CD8-positive, alpha-beta memory T cell (primary cell): ENCODE data around the gene HPGDS. TPM values are rescaled to one million over a fixed set of nuclear protein-coding genes. Genes with fewer than 3 reads are reported as not detected.

Experiments
- CTCF ChIA-PET: fragments of 350-600 bp; sonication (Branson Sonifier 250); formaldehyde crosslinking; loops from one replicate; lab custom pipeline; 2021; ENCODE audit warnings: antibody characterized with exemption; lab: Charles Lee
- POLR2A ChIA-PET: fragments of 350-600 bp; sonication (Branson Sonifier 250); formaldehyde crosslinking; loops from one replicate; lab custom pipeline; 2021; ENCODE audit warnings: antibody characterized with exemption; lab: Charles Lee
- DNase-seq, 5 donors: peaks; one replicate each; pipeline versions ENCODE4 v3.0.0 to v3.0.0-alpha.2; 2020 to 2022; ENCODE audit warnings: mixed read lengths in 1 of 5
- H3K27ac ChIP-seq: one replicate; pipeline ENCODE4 v1.7.0; 2013; ENCODE audit warnings: low read depth, mild to moderate bottlenecking, low read length, moderate library complexity
- H3K27me3 ChIP-seq: 2 replicates; pipeline ENCODE4 v1.7.0; 2013; ENCODE audit warnings: low read length, mild to moderate bottlenecking; ENCODE audit not compliant: insufficient read depth, poor library complexity, severe bottlenecking
- H3K36me3 ChIP-seq: 2 replicates; pipeline ENCODE4 v1.7.0; 2013; ENCODE audit warnings: mild to moderate bottlenecking, low read length, moderate library complexity; ENCODE audit not compliant: insufficient read depth
- H3K4me1 ChIP-seq: 2 replicates; pipeline ENCODE4 v1.7.0; 2013; ENCODE audit warnings: mild to moderate bottlenecking, low read length, moderate library complexity; ENCODE audit not compliant: insufficient read depth
- H3K4me3 ChIP-seq: 2 replicates; pipeline ENCODE4 v1.7.0; 2013; ENCODE audit warnings: mild to moderate bottlenecking, low read length
- H3K9me3 ChIP-seq: 2 replicates; pipeline ENCODE4 v1.7.0; 2013; ENCODE audit warnings: mild to moderate bottlenecking, low read length
- H3K27ac Mint-ChIP-seq, 8 donors: one replicate each; pipeline ENCODE4 v1.8.0; 2020 to 2021; ENCODE audit warnings: mixed read lengths in 8 of 8, mild to moderate bottlenecking in 6 of 8, inconsistent platforms in 3 of 8, moderate library complexity in 3 of 8
- H3K27me3 Mint-ChIP-seq, 2 donors: one replicate each; pipeline ENCODE4 v1.8.0; 2020 to 2021; ENCODE audit warnings: mixed read lengths in 2 of 2, mild to moderate bottlenecking in 1 of 2, moderate library complexity in 1 of 2
- H3K36me3 Mint-ChIP-seq, 3 donors: one replicate each; pipeline ENCODE4 v1.8.0; 2020 to 2021; ENCODE audit warnings: mixed read lengths in 3 of 3, inconsistent platforms in 1 of 3, mild to moderate bottlenecking in 1 of 3
- H3K4me1 Mint-ChIP-seq, 3 donors: one replicate each; pipeline ENCODE4 v1.8.0; 2020 to 2021; ENCODE audit warnings: mixed read lengths in 3 of 3, inconsistent platforms in 1 of 3, mild to moderate bottlenecking in 1 of 3
- H3K4me3 Mint-ChIP-seq, 7 donors: one replicate each; pipeline ENCODE4 v1.8.0; 2020 to 2021; ENCODE audit warnings: mixed read lengths in 7 of 7, mild to moderate bottlenecking in 6 of 7, moderate library complexity in 4 of 7, inconsistent platforms in 2 of 7
- H3K9me3 Mint-ChIP-seq, 5 donors: one replicate each; pipeline ENCODE4 v1.8.0; 2020 to 2022; ENCODE audit warnings: mixed read lengths in 5 of 5, mild to moderate bottlenecking in 3 of 5, moderate library complexity in 2 of 5, inconsistent platforms in 1 of 5
- polyA plus RNA-seq: library from polyadenylated mRNA; unstranded; fragments of 300-500 nt; fragmentation: Illumina TruSeq; gene quantifications from one replicate; pipeline ENCODE4 v1.2.3, GENCODE V29; 2021
- total RNA-seq, 2 experiments: library from RNA; stranded (reverse); gene quantifications; one replicate each; pipeline ENCODE4 v1.2.3, GENCODE V29; 2021

HPGDS gene
- total and polyA plus RNA-seq, 3 experiments from 2014 or later: 0.18 to 0.57 TPM; not detected in 1

DNA sequence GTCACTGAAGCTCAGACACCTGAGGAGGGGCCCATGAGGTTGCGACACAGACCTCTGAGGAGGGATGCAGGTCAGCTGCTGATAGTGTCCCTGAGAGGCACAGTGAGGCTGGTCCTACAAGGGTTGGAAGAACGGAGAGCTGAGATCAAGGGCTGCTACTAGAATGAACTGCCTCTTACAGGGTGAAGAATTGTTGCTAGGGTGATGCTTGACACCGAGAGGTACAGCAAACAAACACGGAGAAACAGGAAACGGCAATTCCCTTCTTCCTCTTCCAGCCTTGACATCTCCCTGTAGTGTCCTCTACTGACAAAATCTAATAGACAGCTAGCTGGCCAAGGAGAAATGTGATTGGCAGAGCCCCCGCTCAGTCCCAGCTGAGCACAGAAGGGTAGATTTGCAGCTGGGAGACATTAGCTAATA lies 11.8 kb upstream of the HPGDS start:
- H3K27ac ChIP-seq: no peak overlapping the region
- Mint-ChIP-seq H3K27me3 (peaks cover 5 to 16% of the 10 kb centered on the region in 2 donors), H3K4me1 (peaks cover 0 to 4% (median 3%) of the 10 kb centered on the region in 3 donors), H3K9me3 (no peaks in the 10 kb centered on the region), H3K27ac (no peak overlapping the region), H3K4me3 (no peak overlapping the region), H3K36me3 (no peaks in the 10 kb centered on the region)
- H3K9me3 ChIP-seq: no peaks in the 10 kb centered on the region
- no peaks in the 10 kb centered on the region for H3K4me1 ChIP-seq
- H3K36me3 ChIP-seq: no peaks in the 10 kb centered on the region
- no peak for DNase-seq
- CTCF ChIA-PET: no interaction called here
- H3K27me3 ChIP-seq: no peaks in the 10 kb centered on the region
- no peak overlapping the region for H3K4me3 ChIP-seq
- POLR2A ChIA-PET: no interaction called here

DNA sequence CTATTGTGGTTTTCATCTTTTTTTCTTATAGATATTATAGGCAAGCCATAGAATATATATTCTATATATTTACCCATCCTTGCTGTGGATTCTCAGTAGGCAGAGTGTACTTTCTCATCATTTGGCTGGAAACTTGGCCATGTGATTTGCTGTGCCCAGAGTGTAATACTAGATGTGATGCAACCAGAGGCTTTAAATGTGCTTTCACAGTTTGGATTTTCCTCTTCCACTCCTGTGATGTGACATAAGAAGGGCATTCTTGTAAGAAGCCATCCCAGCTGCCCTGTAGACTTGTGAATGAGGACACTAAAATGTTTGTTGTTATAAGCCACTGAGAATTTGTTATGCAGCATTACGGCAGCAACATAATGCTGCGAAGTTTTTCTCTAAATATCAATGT lies 10.4 kb upstream of the HPGDS start:
- H3K9me3 Mint-ChIP-seq: no peaks in the 10 kb centered on the region
- Histone ChIP-seq H3K4me1 (no peaks in the 10 kb centered on the region), H3K9me3 (no peaks in the 10 kb centered on the region), H3K27ac (no peak overlapping the region), H3K36me3 (no peaks in the 10 kb centered on the region), H3K27me3 (no peaks in the 10 kb centered on the region), H3K4me3 (no peak overlapping the region)
- H3K27me3 Mint-ChIP-seq: peaks cover 5 to 14% of the 10 kb centered on the region in 2 donors
- H3K36me3 Mint-ChIP-seq: no peaks in the 10 kb centered on the region
- ChIA-PET POLR2A (no interaction called here), CTCF (no interaction called here)
- DNase-seq: no peak
- no peak overlapping the region for H3K4me3 Mint-ChIP-seq
- no peak overlapping the region for H3K27ac Mint-ChIP-seq
- peaks cover 0 to 4% (median 3%) of the 10 kb centered on the region in 3 donors for H3K4me1 Mint-ChIP-seq

DNA sequence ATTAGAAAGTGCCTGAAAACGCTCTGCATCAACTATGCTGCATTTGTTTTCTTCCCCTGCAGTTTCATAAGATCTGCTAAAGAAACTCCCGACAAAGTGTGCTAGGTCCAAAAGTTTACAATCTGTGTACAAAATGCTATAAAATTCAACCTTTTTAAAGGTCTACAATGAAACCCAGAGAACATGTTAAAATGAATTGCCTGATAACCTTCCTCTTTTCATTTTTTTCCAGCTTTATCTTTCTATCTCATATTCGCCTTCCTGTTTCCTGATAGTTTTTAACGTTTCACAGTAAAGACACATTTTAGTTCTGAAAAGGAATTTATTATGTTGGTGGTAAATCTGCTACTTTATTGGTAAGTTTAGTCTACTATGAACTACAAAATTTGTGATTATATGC lies 9.5 kb upstream of the HPGDS start:
- H3K4me3 Mint-ChIP-seq: no peak overlapping the region
- H3K27me3 Mint-ChIP-seq: peaks cover 5 to 13% of the 10 kb centered on the region in 2 donors

DNA sequence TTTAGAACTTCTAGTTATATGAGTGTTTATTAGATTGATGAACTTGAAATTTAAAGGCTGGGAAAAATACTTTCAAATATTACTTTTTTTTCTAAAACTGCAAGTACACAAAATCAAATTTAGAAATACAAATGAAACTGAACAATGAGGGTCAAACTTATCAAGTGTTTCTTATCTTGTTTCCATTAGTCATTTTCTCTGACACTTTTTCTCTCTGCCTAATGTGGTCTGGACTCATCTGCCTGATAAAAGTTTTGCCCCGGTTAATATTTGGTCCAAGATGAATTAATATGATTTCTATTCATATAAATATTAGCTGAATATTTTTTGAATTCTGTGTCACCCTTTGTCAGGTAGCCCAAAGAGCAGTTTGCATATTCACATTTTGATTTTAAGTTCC lies 8.7 kb upstream of the HPGDS start:
- Mint-ChIP-seq H3K9me3 (no peaks in the 10 kb centered on the region), H3K27ac (no peak overlapping the region), H3K4me1 (peaks cover 0 to 4% (median 3%) of the 10 kb centered on the region in 3 donors), H3K27me3 (peaks cover 5 to 13% of the 10 kb centered on the region in 2 donors), H3K4me3 (no peak overlapping the region), H3K36me3 (no peaks in the 10 kb centered on the region)
- ChIA-PET CTCF (no interaction called here), POLR2A (no interaction called here)
- H3K36me3 ChIP-seq: no peaks in the 10 kb centered on the region
- no peak overlapping the region for H3K4me3 ChIP-seq
- no peaks in the 10 kb centered on the region for H3K4me1 ChIP-seq
- H3K9me3 ChIP-seq: no peaks in the 10 kb centered on the region
- H3K27ac ChIP-seq: no peak overlapping the region
- no peak for DNase-seq
- no peaks in the 10 kb centered on the region for H3K27me3 ChIP-seq

More for the DNA sequence above, 9.5 kb upstream of the HPGDS start:
- no peaks in the 10 kb centered on the region for H3K9me3 ChIP-seq
- no peaks in the 10 kb centered on the region for H3K4me1 ChIP-seq
- H3K9me3 Mint-ChIP-seq: no peaks in the 10 kb centered on the region
- CTCF ChIA-PET: no interaction called here
- no peaks in the 10 kb centered on the region for H3K27me3 ChIP-seq
- H3K27ac ChIP-seq: no peak overlapping the region
- H3K36me3 Mint-ChIP-seq: no peaks in the 10 kb centered on the region
- H3K4me1 Mint-ChIP-seq: peaks cover 0 to 4% (median 3%) of the 10 kb centered on the region in 3 donors
- POLR2A ChIA-PET: no interaction called here
- no peak overlapping the region for H3K27ac Mint-ChIP-seq
- H3K36me3 ChIP-seq: no peaks in the 10 kb centered on the region
- no peak for DNase-seq
- H3K4me3 ChIP-seq: no peak overlapping the region

DNA sequence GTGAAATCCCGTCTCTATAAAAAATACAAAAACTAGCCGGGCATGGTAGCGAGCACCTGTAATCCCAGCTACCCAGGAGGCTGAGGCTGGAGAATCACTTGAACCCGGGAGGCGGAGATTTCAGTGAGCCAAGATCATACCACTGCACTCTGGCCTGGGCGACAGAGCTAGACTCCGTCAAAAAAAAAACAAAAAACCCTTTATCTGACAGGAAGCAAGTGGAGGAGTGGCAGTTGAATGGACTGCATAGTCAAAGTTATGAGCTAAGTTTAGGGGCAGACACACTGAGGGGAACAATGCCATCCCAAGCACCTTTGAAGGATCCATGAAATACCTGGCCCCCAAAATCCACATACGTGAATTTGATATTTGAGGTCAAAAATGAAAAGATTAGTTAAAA lies 7.5 kb upstream of the HPGDS start:
- Histone ChIP-seq H3K27ac (no peak overlapping the region), H3K36me3 (no peaks in the 10 kb centered on the region), H3K4me3 (no peak overlapping the region), H3K4me1 (no peaks in the 10 kb centered on the region), H3K9me3 (no peaks in the 10 kb centered on the region), H3K27me3 (no peaks in the 10 kb centered on the region)
- Mint-ChIP-seq H3K36me3 (no peaks in the 10 kb centered on the region), H3K4me3 (no peak overlapping the region), H3K9me3 (no peaks in the 10 kb centered on the region), H3K27ac (no peak overlapping the region), H3K27me3 (peaks cover 3 to 13% of the 10 kb centered on the region in 2 donors), H3K4me1 (peaks cover 0 to 4% (median 3%) of the 10 kb centered on the region in 3 donors)
- DNase-seq: no peak
- POLR2A ChIA-PET: no interaction called here
- CTCF ChIA-PET: no interaction called here

DNA sequence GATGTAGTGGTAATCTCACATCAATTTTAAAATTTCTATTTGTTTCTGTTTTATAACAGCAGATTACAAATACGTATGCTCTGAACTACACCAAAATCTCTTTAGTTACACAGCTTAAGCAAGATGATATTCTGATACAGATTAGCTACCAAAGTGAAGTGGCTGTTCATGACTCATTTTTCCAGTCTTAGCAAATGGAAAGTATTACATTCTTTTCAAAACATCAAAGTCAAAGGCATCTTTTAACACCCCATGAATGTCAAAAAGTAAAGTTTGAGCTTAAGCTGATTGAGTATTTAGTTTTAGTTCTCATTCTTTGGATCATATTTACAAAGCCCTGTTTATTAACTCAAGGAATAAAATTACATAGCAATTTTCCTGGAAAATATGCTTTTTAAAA lies 6.6 kb upstream of the HPGDS start:
- no peaks in the 10 kb centered on the region for H3K36me3 ChIP-seq
- Mint-ChIP-seq H3K27me3 (peaks cover 3 to 13% of the 10 kb centered on the region in 2 donors), H3K4me1 (peaks cover 0 to 4% (median 3%) of the 10 kb centered on the region in 3 donors), H3K9me3 (no peaks in the 10 kb centered on the region), H3K27ac (no peak overlapping the region), H3K36me3 (no peaks in the 10 kb centered on the region), H3K4me3 (no peak overlapping the region)
- CTCF ChIA-PET: no interaction called here
- no peak overlapping the region for H3K4me3 ChIP-seq
- H3K9me3 ChIP-seq: no peaks in the 10 kb centered on the region
- DNase-seq: no peak
- POLR2A ChIA-PET: no interaction called here
- no peak overlapping the region for H3K27ac ChIP-seq
- no peaks in the 10 kb centered on the region for H3K4me1 ChIP-seq
- H3K27me3 ChIP-seq: no peaks in the 10 kb centered on the region

DNA sequence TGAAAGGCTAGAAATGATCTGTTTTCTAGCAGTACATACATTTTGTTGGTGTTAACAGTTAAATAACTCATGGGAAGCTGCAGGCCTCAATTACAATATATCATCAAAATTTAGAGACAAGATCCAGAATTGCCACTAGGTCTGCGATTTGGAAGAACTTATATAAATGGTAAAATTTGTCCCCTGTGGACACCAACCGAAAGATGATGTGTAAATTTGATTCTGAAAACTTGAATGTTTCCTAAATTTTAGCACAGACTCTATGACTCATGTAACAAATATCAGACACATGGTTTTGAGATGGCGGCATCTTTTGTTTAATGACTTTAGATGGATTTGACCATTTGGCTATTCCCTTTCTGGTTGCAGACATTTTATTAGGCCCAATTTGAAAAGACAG lies 6.0 kb upstream of the HPGDS start:
- Histone ChIP-seq H3K4me1 (no peaks in the 10 kb centered on the region), H3K4me3 (no peak overlapping the region), H3K36me3 (no peaks in the 10 kb centered on the region), H3K27me3 (no peaks in the 10 kb centered on the region), H3K9me3 (no peaks in the 10 kb centered on the region), H3K27ac (no peak overlapping the region)
- Mint-ChIP-seq H3K9me3 (no peaks in the 10 kb centered on the region), H3K27ac (no peak overlapping the region), H3K36me3 (no peaks in the 10 kb centered on the region), H3K27me3 (peaks cover 3 to 13% of the 10 kb centered on the region in 2 donors), H3K4me1 (peaks cover 0 to 4% (median 3%) of the 10 kb centered on the region in 3 donors), H3K4me3 (no peak overlapping the region)
- no peak for DNase-seq
- CTCF ChIA-PET: no interaction called here
- POLR2A ChIA-PET: no interaction called here

DNA sequence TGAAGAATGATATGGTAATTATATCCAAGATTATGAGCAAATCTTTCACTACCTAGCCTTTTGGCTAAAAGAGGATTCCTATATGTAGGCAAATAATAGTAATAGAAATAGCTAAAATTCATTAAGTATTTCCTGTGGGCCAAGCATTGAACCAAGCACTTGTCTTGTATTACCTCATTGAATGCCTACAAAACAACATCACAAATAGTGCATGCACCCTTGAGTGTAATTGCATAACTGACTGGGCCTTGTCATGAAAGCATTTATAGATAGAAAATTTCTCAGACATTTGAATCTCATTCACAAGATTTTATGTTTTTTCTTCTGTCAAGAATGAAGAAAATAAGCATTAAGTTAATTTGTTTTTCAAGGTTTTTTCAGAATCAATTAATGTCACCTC lies 3.9 kb upstream of the HPGDS start:
- no peak overlapping the region for H3K27ac Mint-ChIP-seq
- H3K27me3 Mint-ChIP-seq: peaks cover 3 to 8% of the 10 kb centered on the region in 2 donors
- no peaks in the 10 kb centered on the region for H3K36me3 Mint-ChIP-seq
- H3K27ac ChIP-seq: no peak overlapping the region
- H3K27me3 ChIP-seq: no peaks in the 10 kb centered on the region
- H3K36me3 ChIP-seq: no peaks in the 10 kb centered on the region
- no peak overlapping the region for H3K4me3 ChIP-seq
- ChIA-PET POLR2A (no interaction called here), CTCF (no interaction called here)
- H3K4me1 Mint-ChIP-seq: no peaks in the 10 kb centered on the region
- no peak overlapping the region for H3K4me3 Mint-ChIP-seq
- no peaks in the 10 kb centered on the region for H3K9me3 ChIP-seq
- no peaks in the 10 kb centered on the region for H3K9me3 Mint-ChIP-seq
- no peak for DNase-seq
- H3K4me1 ChIP-seq: no peaks in the 10 kb centered on the region

DNA sequence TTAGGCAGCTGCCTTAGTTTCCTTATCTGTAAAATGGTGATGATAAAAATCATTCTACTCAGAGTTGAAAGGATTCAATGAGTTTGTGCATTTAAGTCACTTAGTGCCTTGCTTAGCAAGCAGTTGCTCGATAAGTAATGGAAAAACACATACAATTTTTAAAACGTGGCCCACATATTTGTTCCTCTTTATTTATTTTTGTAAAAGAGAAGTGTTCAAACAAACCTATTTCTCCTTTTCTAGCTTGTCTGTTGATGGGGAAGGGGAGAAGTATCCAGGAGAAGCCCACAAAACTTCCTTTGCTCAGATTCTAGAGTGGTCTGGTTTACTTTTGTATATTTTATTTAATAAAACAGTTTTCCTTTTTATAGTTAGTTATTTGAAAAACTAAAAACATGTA lies 3.3 kb upstream of the HPGDS start:
- Mint-ChIP-seq H3K27me3 (peaks cover 3 to 8% of the 10 kb centered on the region in 2 donors), H3K4me1 (no peaks in the 10 kb centered on the region), H3K9me3 (no peaks in the 10 kb centered on the region), H3K36me3 (no peaks in the 10 kb centered on the region), H3K27ac (no peak overlapping the region), H3K4me3 (no peak overlapping the region)
- H3K9me3 ChIP-seq: no peaks in the 10 kb centered on the region
- H3K4me3 ChIP-seq: no peak overlapping the region
- no peak for DNase-seq
- H3K27me3 ChIP-seq: no peaks in the 10 kb centered on the region
- H3K27ac ChIP-seq: no peak overlapping the region
- no peaks in the 10 kb centered on the region for H3K4me1 ChIP-seq
- ChIA-PET POLR2A (no interaction called here), CTCF (no interaction called here)
- H3K36me3 ChIP-seq: no peaks in the 10 kb centered on the region
